Tibial artery (tissue), 4 donors: ENCODE measurements around the gene VEPH1.

ENCODE experiments used
- DNase-seq, 2 donors: peaks; one replicate each; pipeline ENCODE4 v3.0.0-alpha.2; 2019
- H3K27ac ChIP-seq, 2 donors: fragments of 200-600 bp; sonication (generic) in 1 of 2; 1 replicate in 1 of 2; 2 replicates in 1 of 2; pipeline ENCODE4 v1.5.1; 2018 to 2019; ENCODE audit warnings: mild to moderate bottlenecking in 1 of 2
- H3K27me3 ChIP-seq, 2 donors: fragments of 200-600 bp; sonication (generic) in 1 of 2; one replicate each; pipeline versions ENCODE4 v1.5.1 to v1.6.0; 2016 to 2019
- H3K36me3 ChIP-seq, 3 donors: fragments of 200-600 bp; sonication (generic) in 2 of 3; one replicate each; pipeline ENCODE4 v1.5.1; 2016 to 2019; ENCODE audit warnings: mild to moderate bottlenecking in 2 of 3
- H3K4me1 ChIP-seq, 4 donors: fragments of 200-600 bp; sonication (generic) in 2 of 4; 1 replicate in 3 of 4; 2 replicates in 1 of 4; pipeline ENCODE4 v1.5.1; 2016 to 2019
- H3K4me3 ChIP-seq, 2 donors: fragments of 200-600 bp; sonication (generic) in 1 of 2; 1 replicate in 1 of 2; 2 replicates in 1 of 2; pipeline ENCODE4 v1.5.1; 2018 to 2019; ENCODE audit warnings: mild to moderate bottlenecking in 2 of 2
- H3K9me3 ChIP-seq, 3 donors: fragments of 200-600 bp; sonication (generic) in 1 of 3; one replicate each; pipeline ENCODE4 v1.5.1; 2016 to 2019
- intact Hi-C: fragments of 100-400 bp; cut with DNase I; formaldehyde crosslinking; loops from one replicate; pipeline ENCODE4 v1.15.0; 2023; ENCODE audit warnings: low total_unique reads
- TF ChIP-seq, protein P1 (sequence below), 2 experiments: fragments of 200-600 bp in 1 of 2; fragments of 450-650 bp in 1 of 2; IDR thresholded peaks; one replicate each; pipeline ENCODE4 v1.5.1; 2017 to 2019; ENCODE audit warnings: antibody characterized with exemption in 2 of 2, mild to moderate bottlenecking in 1 of 2, moderate library complexity in 1 of 2

The VEPH1 gene

DNA sequence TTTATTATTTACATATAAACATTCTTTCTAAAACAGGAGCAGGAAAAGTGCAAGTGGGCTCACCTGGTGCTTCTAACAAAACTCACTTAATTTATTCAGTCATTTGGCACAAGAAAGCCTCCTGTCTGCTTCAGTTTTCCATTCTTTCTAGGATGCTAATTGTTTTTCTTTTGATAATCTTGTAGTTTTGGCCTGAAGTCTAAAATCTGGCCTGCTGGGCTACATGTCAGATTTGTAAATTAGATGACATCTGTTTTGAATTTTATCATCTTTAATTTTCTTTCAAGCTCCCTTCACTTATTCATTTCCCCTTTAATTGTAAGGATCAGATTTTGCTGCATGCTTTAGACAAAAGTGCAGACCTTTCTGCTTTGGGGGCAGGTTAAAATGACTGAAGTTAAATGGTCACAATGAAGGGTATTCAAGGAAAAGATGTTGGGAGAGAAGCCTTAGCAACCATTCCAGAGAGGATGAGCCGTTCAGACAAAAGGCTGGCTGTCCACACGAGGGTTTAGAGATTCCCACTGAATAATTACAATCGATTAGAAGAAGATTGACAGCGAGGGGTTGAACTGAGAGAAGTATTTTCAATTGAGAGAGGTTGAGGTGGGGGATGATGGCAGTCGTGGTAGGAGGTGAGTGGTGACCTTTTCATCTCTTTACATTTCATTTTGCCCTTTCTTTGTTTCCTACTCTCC is 126.5 kb downstream of the VEPH1 start:
- no peaks in the 10 kb centered on the region for H3K9me3 ChIP-seq
- H3K27me3 ChIP-seq = no peaks in the 10 kb centered on the region
- no peaks in the 10 kb centered on the region for H3K36me3 ChIP-seq
- no peak overlapping the region for H3K4me3 ChIP-seq
- H3K4me1 ChIP-seq = no peaks in the 10 kb centered on the region
- no peak for DNase-seq
- no peak overlapping the region for H3K27ac ChIP-seq
- intact Hi-C loops = no loop called here
- TF ChIP-seq, protein P1, sequence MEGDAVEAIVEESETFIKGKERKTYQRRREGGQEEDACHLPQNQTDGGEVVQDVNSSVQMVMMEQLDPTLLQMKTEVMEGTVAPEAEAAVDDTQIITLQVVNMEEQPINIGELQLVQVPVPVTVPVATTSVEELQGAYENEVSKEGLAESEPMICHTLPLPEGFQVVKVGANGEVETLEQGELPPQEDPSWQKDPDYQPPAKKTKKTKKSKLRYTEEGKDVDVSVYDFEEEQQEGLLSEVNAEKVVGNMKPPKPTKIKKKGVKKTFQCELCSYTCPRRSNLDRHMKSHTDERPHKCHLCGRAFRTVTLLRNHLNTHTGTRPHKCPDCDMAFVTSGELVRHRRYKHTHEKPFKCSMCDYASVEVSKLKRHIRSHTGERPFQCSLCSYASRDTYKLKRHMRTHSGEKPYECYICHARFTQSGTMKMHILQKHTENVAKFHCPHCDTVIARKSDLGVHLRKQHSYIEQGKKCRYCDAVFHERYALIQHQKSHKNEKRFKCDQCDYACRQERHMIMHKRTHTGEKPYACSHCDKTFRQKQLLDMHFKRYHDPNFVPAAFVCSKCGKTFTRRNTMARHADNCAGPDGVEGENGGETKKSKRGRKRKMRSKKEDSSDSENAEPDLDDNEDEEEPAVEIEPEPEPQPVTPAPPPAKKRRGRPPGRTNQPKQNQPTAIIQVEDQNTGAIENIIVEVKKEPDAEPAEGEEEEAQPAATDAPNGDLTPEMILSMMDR (IDR thresholded peaks at IDR 0.05) = no peak

DNA sequence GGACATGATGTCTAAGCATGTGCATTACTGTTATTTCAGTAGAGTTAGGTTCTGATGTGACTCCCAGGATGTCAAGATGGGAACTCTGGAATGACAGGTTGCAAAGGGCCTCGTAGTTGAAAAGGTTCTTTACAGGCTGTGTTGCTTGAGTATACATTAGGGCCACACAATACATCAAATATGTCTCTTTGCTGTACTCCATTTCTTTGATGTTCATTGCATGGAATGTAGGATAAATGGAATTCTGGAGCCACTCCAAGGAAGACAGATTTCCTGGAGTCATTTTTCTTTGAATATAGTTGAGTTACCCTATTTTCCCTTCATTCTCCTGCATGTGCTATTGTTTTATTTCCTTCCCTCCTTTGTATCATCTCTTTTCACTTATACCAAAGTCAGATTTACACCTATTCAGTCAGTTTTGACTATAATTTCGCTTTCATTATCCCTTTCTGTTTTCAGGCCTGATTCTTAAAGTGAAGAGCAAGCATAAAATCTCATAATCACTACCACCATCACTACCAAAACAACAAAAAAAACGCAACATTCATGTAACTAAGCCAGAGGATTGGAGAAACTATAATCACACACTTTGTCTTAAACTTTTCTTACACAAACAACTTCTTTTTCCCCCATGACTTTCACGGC is 127.8 kb downstream of the VEPH1 start:
- no peaks in the 10 kb centered on the region for H3K27me3 ChIP-seq
- no peak overlapping the region for H3K4me3 ChIP-seq
- no peaks in the 10 kb centered on the region for H3K36me3 ChIP-seq
- TF ChIP-seq, protein P1 (IDR thresholded peaks at IDR 0.05) = no peak
- no peak overlapping the region for H3K27ac ChIP-seq
- intact Hi-C loops = no loop called here
- H3K4me1 ChIP-seq = peaks cover 0 to under 1% (median 0%) of the 10 kb centered on the region in 4 donors
- no peak for DNase-seq
- no peaks in the 10 kb centered on the region for H3K9me3 ChIP-seq

DNA sequence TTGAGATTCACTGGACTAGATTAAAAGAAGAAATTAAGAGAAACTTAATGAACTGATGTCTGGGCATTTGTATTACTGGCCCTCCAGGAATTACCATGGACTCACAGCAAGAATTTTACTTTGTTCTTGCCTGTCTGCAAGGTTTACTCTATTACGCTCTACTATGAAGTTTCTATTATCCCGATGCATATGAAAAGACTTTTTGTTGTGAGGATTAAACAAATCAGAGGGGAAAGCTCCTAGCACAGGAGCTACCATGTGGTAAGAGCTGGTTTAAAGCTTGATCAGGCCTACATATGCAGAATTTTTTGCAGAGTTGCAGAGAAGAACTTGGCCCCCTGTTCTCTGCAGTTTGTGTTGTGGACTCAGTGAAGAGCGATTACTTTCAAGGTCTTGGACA is 128.3 kb downstream of the VEPH1 start:
- intact Hi-C loops = no loop called here
- Histone ChIP-seq H3K9me3 (no peaks in the 10 kb centered on the region), H3K4me1 (peaks cover 0 to 6% (median 2%) of the 10 kb centered on the region in 4 donors), H3K4me3 (no peak overlapping the region), H3K27me3 (no peaks in the 10 kb centered on the region), H3K36me3 (no peaks in the 10 kb centered on the region), H3K27ac (no peak overlapping the region)
- no peak for DNase-seq
- TF ChIP-seq, protein P1 (IDR thresholded peaks at IDR 0.05) = no peak

DNA sequence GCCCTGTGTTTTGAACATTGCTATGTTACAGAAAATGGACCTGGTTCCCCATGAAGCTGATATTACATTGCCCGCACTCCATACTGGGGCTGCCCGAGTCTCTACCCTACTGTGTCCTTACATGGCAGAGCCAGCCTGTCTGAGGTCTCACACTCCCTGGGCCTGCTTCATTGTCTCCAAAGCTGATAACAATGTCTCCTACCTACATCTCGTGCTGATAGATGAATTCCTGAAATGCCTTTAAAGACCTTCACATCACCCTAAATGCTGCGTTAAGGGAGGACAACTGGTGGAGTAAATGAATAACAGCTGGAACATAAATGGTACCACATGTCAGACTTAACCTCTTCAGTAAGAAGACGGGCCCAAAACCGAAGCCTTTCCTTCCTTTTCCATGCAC is 129.4 kb downstream of the VEPH1 start:
- H3K36me3 ChIP-seq = no peaks in the 10 kb centered on the region
- H3K27ac ChIP-seq = no peak overlapping the region
- TF ChIP-seq, protein P1 (IDR thresholded peaks at IDR 0.05) = no peak
- no peak for DNase-seq
- peaks cover 0 to 9% (median 3%) of the 10 kb centered on the region in 4 donors for H3K4me1 ChIP-seq
- H3K9me3 ChIP-seq = no peaks in the 10 kb centered on the region
- intact Hi-C loops = no loop called here
- no peak overlapping the region for H3K4me3 ChIP-seq
- no peaks in the 10 kb centered on the region for H3K27me3 ChIP-seq

DNA sequence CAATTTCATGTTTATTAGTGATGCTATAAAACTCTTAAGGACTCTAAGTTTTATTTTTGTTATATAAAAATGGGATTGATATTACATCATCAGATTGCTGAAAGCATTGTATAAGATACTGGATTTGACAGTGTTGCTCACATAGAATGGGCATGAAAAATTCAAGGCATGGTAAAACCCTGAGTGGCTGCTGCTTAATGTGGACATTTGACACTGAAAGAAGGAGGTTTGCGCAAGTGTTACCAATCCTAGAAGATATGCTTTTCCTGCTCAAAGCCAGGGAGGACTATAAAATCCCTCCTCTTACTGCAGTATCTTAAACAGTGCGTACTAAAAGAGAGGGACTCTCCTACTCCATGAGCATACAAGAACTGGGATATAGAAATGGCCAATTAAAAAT is 132.3 kb downstream of the VEPH1 start:
- H3K27me3 ChIP-seq = no peaks in the 10 kb centered on the region
- intact Hi-C loops = no loop called here
- no peak for DNase-seq

More for the DNA sequence above, 132.3 kb downstream of the VEPH1 start:
- H3K4me3 ChIP-seq = no peak overlapping the region
- TF ChIP-seq, protein P1 (IDR thresholded peaks at IDR 0.05) = no peak
- H3K4me1 ChIP-seq = peaks cover 0 to 9% (median 3%) of the 10 kb centered on the region in 4 donors
- H3K9me3 ChIP-seq = no peaks in the 10 kb centered on the region
- H3K27ac ChIP-seq = no peak overlapping the region
- no peaks in the 10 kb centered on the region for H3K36me3 ChIP-seq
